K562 (cell line): Measurements from ENCODE around the gene HSD17B2.

ENCODE experiments used
- BACH1 ChIP-seq: fragments of 200-800 bp; sonication (Bioruptor generic); IDR thresholded peaks from 2 replicates; pipeline ENCODE4 v1.6.1; 2016; ENCODE audit warnings: missing genetic modification characterization, missing compliant biosample characterization
- CBFB ChIP-seq: sonication (generic); formaldehyde crosslinking; IDR thresholded peaks from 2 replicates; pipeline ENCODE4 v1.4.0; 2020; ENCODE audit warnings: mild to moderate bottlenecking, missing genetic modification reagents
- NCOR1 ChIP-seq: fragments of 450-650 bp; IDR thresholded peaks from 2 replicates; pipeline ENCODE4 v1.6.1; 2016; ENCODE audit warnings: mild to moderate bottlenecking, moderate library complexity
- PHF21A ChIP-seq: fragments of 450-650 bp; IDR thresholded peaks from 2 replicates; pipeline ENCODE4 v1.6.1; 2017; ENCODE audit warnings: low read depth, borderline replicate concordance
- RFX5 ChIP-seq: IDR thresholded peaks from 2 replicates; pipeline ENCODE4 v1.6.1; 2011; ENCODE audit warnings: low read depth, mild to moderate bottlenecking, improper control_type of control experiment, low read length
- SIN3A ChIP-seq, 2 experiments: fragments of 150-350 bp in 1 of 2; IDR thresholded peaks; 2 replicates each; pipeline ENCODE4 v1.6.1; 2011 to 2016; ENCODE audit warnings: borderline replicate concordance in 2 of 2, low read depth in 2 of 2, low read length in 2 of 2, mild to moderate bottlenecking in 2 of 2, moderate library complexity in 2 of 2; ENCODE audit not compliant: control insufficient read depth in 1 of 2
- SMARCE1 ChIP-seq: fragments of 450-650 bp; IDR thresholded peaks from 2 replicates; pipeline ENCODE4 v1.7.1; 2016; ENCODE audit warnings: mild to moderate bottlenecking
- TCF7L2 ChIP-seq: fragments of 150-350 bp; IDR thresholded peaks from 2 replicates; pipeline ENCODE4 v1.6.1; 2016; ENCODE audit warnings: low read depth, mild to moderate bottlenecking, low read length, moderate library complexity
- ZNF175 ChIP-seq: fragments of 200-800 bp; sonication (Bioruptor generic); IDR thresholded peaks from 2 replicates; pipeline ENCODE4 v1.6.1; 2016; ENCODE audit warnings: low read depth, mild to moderate bottlenecking, missing genetic modification characterization, missing compliant biosample characterization
- ZNF75A ChIP-seq: fragments of 450-650 bp; formaldehyde crosslinking; IDR thresholded peaks from 2 replicates; pipeline ENCODE4 v1.4.0; 2020; ENCODE audit warnings: mild to moderate bottlenecking
- TF ChIP-seq, protein P1 (sequence below), 3 experiments: IDR thresholded peaks in 2 of 3; conservative IDR thresholded peaks in 1 of 3; 2 replicates each; pipeline ENCODE4 v1.5.1; 2011 to 2012; ENCODE audit warnings: low read length in 3 of 3, mild to moderate bottlenecking in 3 of 3, control low read depth in 2 of 3, improper control_type of control experiment in 1 of 3, inconsistent platforms in 1 of 3, low read depth in 1 of 3, mixed read lengths in 1 of 3, moderate library complexity in 1 of 3; ENCODE audit not compliant: insufficient read depth in 2 of 3
- TF ChIP-seq, protein P2 (sequence below): IDR thresholded peaks from 3 replicates; pipeline ENCODE4 v1.6.1; 2011; ENCODE audit warnings: borderline replicate concordance, mild to moderate bottlenecking, moderate library complexity; ENCODE audit not compliant: insufficient read length; ENCODE audit errors: extremely low read depth

DNA sequence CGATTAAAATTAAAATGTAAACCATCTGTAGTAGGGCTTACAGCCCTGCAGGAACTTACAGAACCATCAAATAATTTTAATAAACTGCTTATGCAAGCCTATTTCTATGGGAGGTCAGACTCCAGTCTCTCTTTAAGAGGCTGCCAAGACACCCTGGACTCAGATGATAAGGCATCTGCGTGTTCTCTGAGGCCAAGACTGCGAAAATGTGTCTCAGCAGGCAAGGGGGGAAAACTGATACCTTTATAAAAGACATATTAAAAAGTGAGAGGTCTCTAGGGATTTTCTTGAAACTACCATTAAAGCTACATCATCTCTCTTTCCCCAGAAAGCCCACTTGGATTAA, 102.7 kb downstream of the HSD17B2 start:
- no peak for TF ChIP-seq TCF7L2
- no peak for TF ChIP-seq BACH1
- TF ChIP-seq RFX5 = no peak
- no peak for TF ChIP-seq ZNF75A (CRISPR knock-in tag)
- TF ChIP-seq, protein P1, sequence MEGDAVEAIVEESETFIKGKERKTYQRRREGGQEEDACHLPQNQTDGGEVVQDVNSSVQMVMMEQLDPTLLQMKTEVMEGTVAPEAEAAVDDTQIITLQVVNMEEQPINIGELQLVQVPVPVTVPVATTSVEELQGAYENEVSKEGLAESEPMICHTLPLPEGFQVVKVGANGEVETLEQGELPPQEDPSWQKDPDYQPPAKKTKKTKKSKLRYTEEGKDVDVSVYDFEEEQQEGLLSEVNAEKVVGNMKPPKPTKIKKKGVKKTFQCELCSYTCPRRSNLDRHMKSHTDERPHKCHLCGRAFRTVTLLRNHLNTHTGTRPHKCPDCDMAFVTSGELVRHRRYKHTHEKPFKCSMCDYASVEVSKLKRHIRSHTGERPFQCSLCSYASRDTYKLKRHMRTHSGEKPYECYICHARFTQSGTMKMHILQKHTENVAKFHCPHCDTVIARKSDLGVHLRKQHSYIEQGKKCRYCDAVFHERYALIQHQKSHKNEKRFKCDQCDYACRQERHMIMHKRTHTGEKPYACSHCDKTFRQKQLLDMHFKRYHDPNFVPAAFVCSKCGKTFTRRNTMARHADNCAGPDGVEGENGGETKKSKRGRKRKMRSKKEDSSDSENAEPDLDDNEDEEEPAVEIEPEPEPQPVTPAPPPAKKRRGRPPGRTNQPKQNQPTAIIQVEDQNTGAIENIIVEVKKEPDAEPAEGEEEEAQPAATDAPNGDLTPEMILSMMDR (IDR thresholded peaks at IDR 0.05 in 2 of 3, conservative IDR thresholded peaks at IDR 0.05 in 1 of 3; ENCODE audit: insufficient read depth in 2 of 3, low read depth in 1 of 3, low read length in 3 of 3) = no peak
- no peak for TF ChIP-seq SMARCE1
- TF ChIP-seq, protein P2, sequence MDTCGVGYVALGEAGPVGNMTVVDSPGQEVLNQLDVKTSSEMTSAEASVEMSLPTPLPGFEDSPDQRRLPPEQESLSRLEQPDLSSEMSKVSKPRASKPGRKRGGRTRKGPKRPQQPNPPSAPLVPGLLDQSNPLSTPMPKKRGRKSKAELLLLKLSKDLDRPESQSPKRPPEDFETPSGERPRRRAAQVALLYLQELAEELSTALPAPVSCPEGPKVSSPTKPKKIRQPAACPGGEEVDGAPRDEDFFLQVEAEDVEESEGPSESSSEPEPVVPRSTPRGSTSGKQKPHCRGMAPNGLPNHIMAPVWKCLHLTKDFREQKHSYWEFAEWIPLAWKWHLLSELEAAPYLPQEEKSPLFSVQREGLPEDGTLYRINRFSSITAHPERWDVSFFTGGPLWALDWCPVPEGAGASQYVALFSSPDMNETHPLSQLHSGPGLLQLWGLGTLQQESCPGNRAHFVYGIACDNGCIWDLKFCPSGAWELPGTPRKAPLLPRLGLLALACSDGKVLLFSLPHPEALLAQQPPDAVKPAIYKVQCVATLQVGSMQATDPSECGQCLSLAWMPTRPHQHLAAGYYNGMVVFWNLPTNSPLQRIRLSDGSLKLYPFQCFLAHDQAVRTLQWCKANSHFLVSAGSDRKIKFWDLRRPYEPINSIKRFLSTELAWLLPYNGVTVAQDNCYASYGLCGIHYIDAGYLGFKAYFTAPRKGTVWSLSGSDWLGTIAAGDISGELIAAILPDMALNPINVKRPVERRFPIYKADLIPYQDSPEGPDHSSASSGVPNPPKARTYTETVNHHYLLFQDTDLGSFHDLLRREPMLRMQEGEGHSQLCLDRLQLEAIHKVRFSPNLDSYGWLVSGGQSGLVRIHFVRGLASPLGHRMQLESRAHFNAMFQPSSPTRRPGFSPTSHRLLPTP = no peak
- TF ChIP-seq NCOR1 = no peak
- TF ChIP-seq CBFB (CRISPR knock-in tag) = no peak
- no peak for TF ChIP-seq PHF21A
- no peak for TF ChIP-seq ZNF175 (CRISPR knock-in tag)
- TF ChIP-seq SIN3A (IDR thresholded peaks at IDR 0.05; ENCODE audit: borderline replicate concordance in 2 of 2, control insufficient read depth in 1 of 2, low read depth in 2 of 2, low read length in 2 of 2) = no peak
